Measurements from ENCODE around the gene LY6G5B.

The LY6G5B gene

DNA sequence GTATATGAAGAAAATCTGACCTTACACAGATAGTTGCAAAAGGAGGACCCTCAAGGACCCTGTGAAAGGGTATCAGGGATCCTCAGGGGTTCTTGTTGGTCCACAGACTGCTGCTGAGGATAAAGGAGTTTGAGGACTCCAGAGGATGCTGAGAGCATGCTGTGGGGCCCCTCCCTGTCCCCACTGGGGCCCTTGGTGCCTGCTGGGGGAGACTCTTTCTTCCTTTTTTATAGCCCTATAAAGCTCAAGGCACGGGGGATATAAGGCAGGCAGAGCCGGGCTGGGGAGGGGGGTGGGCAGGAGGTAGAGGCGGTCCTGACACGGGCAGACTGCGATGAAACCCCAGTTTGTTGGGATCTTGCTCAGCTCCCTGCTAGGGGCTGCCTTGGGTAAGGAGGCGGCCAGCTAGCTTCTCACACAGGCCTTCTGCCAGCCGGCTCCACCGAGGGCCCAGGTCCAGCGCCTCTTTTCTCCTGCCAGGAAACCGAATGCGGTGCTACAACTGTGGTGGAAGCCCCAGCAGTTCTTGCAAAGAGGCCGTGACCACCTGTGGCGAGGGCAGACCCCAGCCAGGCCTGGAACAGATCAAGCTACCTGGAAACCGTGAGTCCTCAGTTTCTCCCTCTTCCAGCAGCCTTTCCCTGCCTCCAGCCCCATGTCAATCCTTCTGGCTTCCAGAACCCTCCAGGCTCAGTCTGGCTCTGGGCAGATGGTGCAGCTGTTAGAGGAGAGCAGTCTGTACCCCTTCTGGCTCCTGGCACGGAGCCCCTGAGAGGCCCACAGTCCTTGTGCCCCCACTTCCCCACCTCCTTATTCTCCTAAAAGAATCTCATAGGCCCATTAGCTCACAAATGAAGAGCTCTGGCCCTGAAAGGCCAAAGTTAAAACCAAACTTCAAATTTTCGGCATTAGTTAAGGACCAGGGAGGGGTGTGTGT, 45.5 kb downstream of the LY6G5B start, which contains the start of gene LY6G6D:
Gene LY6G6D, plus strand, starts transcription at position 327 of the 937 bp plus-strand sequence. Its CDS starts 8 bp downstream, at position 335.
- DNase-seq (ENCODE audit: low read depth in 2 of 2): no peak

DNA sequence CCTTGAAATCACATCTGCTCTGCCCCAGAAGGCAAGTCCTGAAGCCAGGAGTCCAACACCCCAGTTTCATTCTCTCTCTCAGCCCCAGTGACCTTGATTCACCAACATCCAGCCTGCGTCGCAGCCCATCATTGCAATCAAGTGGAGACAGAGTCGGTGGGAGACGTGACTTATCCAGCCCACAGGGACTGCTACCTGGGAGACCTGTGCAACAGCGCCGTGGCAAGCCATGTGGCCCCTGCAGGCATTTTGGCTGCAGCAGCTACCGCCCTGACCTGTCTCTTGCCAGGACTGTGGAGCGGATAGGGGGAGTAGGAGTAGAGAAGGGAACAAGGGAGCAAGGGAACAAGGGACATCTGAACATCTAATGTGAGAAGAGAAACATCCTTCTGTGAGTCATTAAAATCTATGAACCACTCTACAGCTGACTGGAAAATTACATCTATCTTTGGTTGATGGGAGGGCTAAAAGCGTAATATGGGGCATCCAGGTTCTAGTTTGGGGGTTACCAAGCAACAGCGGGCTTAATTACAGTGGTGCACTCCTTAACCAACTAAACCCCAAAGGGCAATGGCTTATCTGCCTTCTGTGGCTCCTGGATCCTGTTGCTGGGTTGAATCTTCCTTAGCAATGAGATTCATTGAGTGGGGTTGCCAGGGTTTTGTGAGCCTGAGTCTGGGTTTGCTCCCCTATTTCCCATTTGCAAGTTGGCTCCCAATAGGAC, 47.9 kb downstream of the LY6G5B start:
- no peak for DNase-seq (ENCODE audit: low read depth in 2 of 2)

GRCh38 chr6:31718265-31718664, 48.5 kb downstream of the LY6G5B start:
- no peak for DNase-seq (ENCODE audit: low read depth in 2 of 2)

- DNase-seq (ENCODE audit: low read depth in 2 of 2): no peak
Measured at GRCh38 chr6:31719001-31719400, 49.2 kb downstream of the LY6G5B start.

GRCh38 chr6:31720196-31720770, 50.5 kb downstream of the LY6G5B start:
- no peak for DNase-seq (ENCODE audit: low read depth in 2 of 2)

- no peak for DNase-seq (ENCODE audit: low read depth in 2 of 2)
Measured at GRCh38 chr6:31721351-31722020, 51.7 kb downstream of the LY6G5B start, which contains the start of gene LY6G6C. LY6G6C (minus strand) TSS chr6:31721746; CDS start chr6:31721679, 67 bp downstream.

DNA sequence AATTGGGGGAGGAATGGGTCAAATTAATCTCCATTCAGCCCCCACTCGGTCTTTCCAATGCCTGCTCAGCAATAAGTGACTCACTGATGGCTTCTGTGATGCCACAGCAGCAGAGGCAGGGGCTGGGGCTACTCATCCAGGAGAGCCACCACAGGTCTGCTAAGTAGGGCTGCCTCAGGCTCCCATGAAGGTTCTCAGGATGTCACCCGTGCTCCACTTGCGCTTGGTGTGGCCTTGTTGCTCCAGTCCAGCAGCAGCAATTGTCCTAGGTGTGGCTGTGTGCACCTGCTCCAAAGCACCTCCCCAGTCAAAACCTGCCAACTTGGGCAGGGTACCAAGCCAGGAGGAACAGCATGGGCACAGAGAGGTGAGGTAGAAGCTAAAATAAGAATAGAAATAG, 52.4 kb downstream of the LY6G5B start:
- DNase-seq (ENCODE audit: low read depth in 2 of 2): no peak

Measured in stimulated activated CD4-positive, alpha-beta T cell treated with anti-CD3 and anti-CD28 coated beads, Interleukin-1b, Interleukin-23, amount 100 ng/mL, for 1 hour (primary cell).